Mammary epithelial cell (primary cell): ENCODE data around the gene MYRF.

ENCODE experiments used
- EZH2 ChIP-seq: IDR thresholded peaks from 2 replicates; pipeline ENCODE4 v1.6.1; 2012; ENCODE audit warnings: low read length, inconsistent platforms, borderline replicate concordance
- TF ChIP-seq, protein P1 (sequence below), 2 donors: IDR thresholded peaks in 1 of 2; conservative IDR thresholded peaks in 1 of 2; 2 replicates each; pipeline ENCODE4 v1.5.1; 2011 to 2012; ENCODE audit warnings: inconsistent platforms in 2 of 2, low read length in 2 of 2, mild to moderate bottlenecking in 2 of 2, control low read depth in 1 of 2, low read depth in 1 of 2; ENCODE audit not compliant: insufficient read depth in 1 of 2; ENCODE audit errors: extremely low read depth in 1 of 2

GRCh38 chr11:61728940-61729219, 23.6 kb upstream of the MYRF start:
- TF ChIP-seq, protein P1, sequence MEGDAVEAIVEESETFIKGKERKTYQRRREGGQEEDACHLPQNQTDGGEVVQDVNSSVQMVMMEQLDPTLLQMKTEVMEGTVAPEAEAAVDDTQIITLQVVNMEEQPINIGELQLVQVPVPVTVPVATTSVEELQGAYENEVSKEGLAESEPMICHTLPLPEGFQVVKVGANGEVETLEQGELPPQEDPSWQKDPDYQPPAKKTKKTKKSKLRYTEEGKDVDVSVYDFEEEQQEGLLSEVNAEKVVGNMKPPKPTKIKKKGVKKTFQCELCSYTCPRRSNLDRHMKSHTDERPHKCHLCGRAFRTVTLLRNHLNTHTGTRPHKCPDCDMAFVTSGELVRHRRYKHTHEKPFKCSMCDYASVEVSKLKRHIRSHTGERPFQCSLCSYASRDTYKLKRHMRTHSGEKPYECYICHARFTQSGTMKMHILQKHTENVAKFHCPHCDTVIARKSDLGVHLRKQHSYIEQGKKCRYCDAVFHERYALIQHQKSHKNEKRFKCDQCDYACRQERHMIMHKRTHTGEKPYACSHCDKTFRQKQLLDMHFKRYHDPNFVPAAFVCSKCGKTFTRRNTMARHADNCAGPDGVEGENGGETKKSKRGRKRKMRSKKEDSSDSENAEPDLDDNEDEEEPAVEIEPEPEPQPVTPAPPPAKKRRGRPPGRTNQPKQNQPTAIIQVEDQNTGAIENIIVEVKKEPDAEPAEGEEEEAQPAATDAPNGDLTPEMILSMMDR (conservative IDR thresholded peaks at IDR 0.05 in 1 of 2, IDR thresholded peaks at IDR 0.05 in 1 of 2; ENCODE audit: extremely low read depth in 1 of 2, insufficient read depth in 1 of 2, low read depth in 1 of 2, low read length in 2 of 2): no peak
- TF ChIP-seq EZH2: no peak
